ENCODE measurements around the gene ZNF385B.

Gene ZNF385B

DNA sequence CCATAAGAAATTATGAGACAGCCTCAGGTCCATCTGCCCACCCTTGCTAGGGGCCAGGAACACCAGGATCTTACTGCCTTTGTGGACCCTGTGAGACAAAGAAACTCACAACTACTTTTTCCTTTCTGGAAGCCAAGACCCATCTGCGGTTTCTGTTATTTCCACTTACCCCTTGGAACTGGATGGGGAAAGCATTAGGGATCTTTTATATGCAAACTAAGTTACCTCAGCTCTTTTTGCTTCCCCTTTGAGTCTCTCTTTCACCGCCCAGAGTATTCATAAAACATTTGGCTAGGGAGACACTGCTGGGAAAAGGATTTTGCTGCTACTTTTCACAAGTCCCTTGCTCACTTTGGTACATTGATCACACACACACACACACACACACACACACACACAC lies 95.7 kb downstream of the ZNF385B start:
- ChIA-PET POLR2A (no interaction called here), CTCF (no interaction called here)
- Histone ChIP-seq H3K27ac (ENCODE audit: extremely low read depth, low read depth, low read length) (no peak overlapping the region), H3K9me3 (ENCODE audit: control insufficient read depth, insufficient read depth, low read depth, low read length) (no peaks in the 10 kb centered on the region), H3K4me1 (ENCODE audit: control insufficient read depth, insufficient read depth, low read length) (no peaks in the 10 kb centered on the region), H3K4me3 (ENCODE audit: low read depth, low read length) (no peak overlapping the region), H3K36me3 (ENCODE audit: control insufficient read depth in 2 of 2, insufficient read depth in 1 of 2, low read length in 2 of 2) (no peaks in the 10 kb centered on the region)
- TF ChIP-seq ZNF701 (tag by site-specific recombination; IDR thresholded peaks at IDR 0.05) (no peak), ZFP3 (tag by site-specific recombination; IDR thresholded peaks at IDR 0.05; ENCODE audit: low read depth) (no peak), ZNF404 (tag by site-specific recombination; IDR thresholded peaks at IDR 0.05) (no peak), ZNF266 (tag by site-specific recombination; IDR thresholded peaks at IDR 0.05; ENCODE audit: low read depth) (no peak)

DNA sequence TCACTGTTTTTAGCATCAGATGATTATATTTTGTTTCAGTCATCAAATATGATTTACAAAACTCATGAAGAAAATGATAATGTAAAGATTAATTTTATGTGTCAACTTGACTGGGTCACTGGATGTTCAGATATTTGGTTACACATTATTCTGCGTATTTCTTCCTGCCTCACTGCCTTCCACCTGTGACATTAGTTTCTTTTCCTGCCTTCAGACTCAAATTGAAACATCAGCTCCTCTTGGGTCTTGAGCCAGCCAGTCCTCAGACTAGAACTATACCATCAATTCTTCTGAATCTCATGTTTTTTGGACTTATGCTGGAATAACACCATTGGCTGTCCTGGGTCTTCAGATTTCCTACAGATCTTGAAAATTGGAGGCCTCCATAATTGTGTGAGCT lies 96.7 kb downstream of the ZNF385B start:
- no peaks in the 10 kb centered on the region for H3K9me3 ChIP-seq (ENCODE audit: control insufficient read depth, insufficient read depth, low read depth, low read length)
- H3K27ac ChIP-seq (ENCODE audit: extremely low read depth, low read depth, low read length), result no peak overlapping the region
- no peaks in the 10 kb centered on the region for H3K4me1 ChIP-seq (ENCODE audit: control insufficient read depth, insufficient read depth, low read length)
- no peak overlapping the region for H3K4me3 ChIP-seq (ENCODE audit: low read depth, low read length)
- no peak for TF ChIP-seq ZNF837 (tag by site-specific recombination; IDR thresholded peaks at IDR 0.05)
- no peak for TF ChIP-seq ZNF2 (tag by site-specific recombination; IDR thresholded peaks at IDR 0.05)
- TF ChIP-seq ZNF121 (tag by site-specific recombination; IDR thresholded peaks at IDR 0.05), result no peak
- TF ChIP-seq ZNF214 (tag by site-specific recombination; IDR thresholded peaks at IDR 0.05; ENCODE audit: borderline replicate concordance), result no peak
- no peak for TF ChIP-seq ZNF394 (tag by site-specific recombination; IDR thresholded peaks at IDR 0.05; ENCODE audit: borderline replicate concordance)
- TF ChIP-seq, protein P1, sequence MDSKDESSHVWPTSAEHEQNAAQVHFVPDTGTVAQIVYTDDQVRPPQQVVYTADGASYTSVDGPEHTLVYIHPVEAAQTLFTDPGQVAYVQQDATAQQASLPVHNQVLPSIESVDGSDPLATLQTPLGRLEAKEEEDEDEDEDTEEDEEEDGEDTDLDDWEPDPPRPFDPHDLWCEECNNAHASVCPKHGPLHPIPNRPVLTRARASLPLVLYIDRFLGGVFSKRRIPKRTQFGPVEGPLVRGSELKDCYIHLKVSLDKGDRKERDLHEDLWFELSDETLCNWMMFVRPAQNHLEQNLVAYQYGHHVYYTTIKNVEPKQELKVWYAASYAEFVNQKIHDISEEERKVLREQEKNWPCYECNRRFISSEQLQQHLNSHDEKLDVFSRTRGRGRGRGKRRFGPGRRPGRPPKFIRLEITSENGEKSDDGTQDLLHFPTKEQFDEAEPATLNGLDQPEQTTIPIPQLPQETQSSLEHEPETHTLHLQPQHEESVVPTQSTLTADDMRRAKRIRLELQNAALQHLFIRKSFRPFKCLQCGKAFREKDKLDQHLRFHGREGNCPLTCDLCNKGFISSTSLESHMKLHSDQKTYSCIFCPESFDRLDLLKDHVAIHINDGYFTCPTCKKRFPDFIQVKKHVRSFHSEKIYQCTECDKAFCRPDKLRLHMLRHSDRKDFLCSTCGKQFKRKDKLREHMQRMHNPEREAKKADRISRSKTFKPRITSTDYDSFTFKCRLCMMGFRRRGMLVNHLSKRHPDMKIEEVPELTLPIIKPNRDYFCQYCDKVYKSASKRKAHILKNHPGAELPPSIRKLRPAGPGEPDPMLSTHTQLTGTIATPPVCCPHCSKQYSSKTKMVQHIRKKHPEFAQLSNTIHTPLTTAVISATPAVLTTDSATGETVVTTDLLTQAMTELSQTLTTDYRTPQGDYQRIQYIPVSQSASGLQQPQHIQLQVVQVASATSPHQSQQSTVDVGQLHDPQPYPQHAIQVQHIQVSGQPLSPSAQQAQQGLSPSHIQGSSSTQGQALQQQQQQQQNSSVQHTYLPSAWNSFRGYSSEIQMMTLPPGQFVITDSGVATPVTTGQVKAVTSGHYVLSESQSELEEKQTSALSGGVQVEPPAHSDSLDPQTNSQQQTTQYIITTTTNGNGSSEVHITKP (tag by site-specific recombination; IDR thresholded peaks at IDR 0.05), result no peak
- TF ChIP-seq ZBTB48 (tag by site-specific recombination; IDR thresholded peaks at IDR 0.05), result no peak
- no peak for TF ChIP-seq ZNF274 (IDR thresholded peaks at IDR 0.05; ENCODE audit: low read length)
- no peak for TF ChIP-seq ZNF274 (tag by site-specific recombination; IDR thresholded peaks at IDR 0.05; ENCODE audit: borderline replicate concordance)
- TF ChIP-seq ZNF677 (tag by site-specific recombination; IDR thresholded peaks at IDR 0.05), result no peak
- TF ChIP-seq ZNF311 (tag by site-specific recombination; IDR thresholded peaks at IDR 0.05; ENCODE audit: borderline replicate concordance), result no peak
- CTCF ChIA-PET, result no interaction called here
- H3K36me3 ChIP-seq (ENCODE audit: control insufficient read depth in 2 of 2, insufficient read depth in 1 of 2, low read length in 2 of 2), result no peaks in the 10 kb centered on the region
- POLR2A ChIA-PET, result no interaction called here

DNA sequence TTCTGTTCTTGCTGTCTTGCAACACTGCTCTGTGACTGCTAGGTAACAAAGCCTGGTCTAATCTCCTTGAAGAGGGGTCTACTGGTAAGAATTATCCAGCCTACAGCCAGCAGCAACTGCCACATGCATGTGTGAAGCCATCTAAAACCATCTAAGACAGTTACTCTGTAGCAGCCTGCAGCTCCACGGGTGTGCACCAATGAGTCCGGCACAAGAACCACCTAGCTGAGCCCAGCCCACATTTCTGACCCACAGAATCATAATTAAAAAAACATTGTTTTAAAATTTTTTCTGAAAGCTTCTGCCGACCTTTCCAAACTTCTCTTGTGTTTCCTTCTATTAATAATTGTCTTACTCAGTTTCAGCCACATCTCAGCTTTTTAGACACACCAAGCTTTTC lies 102.8 kb downstream of the ZNF385B start:
- H3K27ac ChIP-seq (ENCODE audit: extremely low read depth, low read depth, low read length), result no peak overlapping the region
- no peaks in the 10 kb centered on the region for H3K36me3 ChIP-seq (ENCODE audit: control insufficient read depth in 2 of 2, insufficient read depth in 1 of 2, low read length in 2 of 2)
- ChIA-PET CTCF (interaction anchor here (0.6 kb wide), 2 partner anchors 317 to 343 kb away, joined by 3 read pairs; no protein-coding TSS in a partner anchor), POLR2A (no interaction called here)
- no peaks in the 10 kb centered on the region for H3K4me1 ChIP-seq (ENCODE audit: control insufficient read depth, insufficient read depth, low read length)
- no peak overlapping the region for H3K4me3 ChIP-seq (ENCODE audit: low read depth, low read length)
- H3K9me3 ChIP-seq (ENCODE audit: control insufficient read depth, insufficient read depth, low read depth, low read length), result no peaks in the 10 kb centered on the region
- no peak for TF ChIP-seq ZNF514 (tag by site-specific recombination; IDR thresholded peaks at IDR 0.05)
- no peak for TF ChIP-seq YY2 (tag by site-specific recombination; IDR thresholded peaks at IDR 0.05)
- TF ChIP-seq ZNF624 (tag by site-specific recombination; IDR thresholded peaks at IDR 0.05), result no peak
- TF ChIP-seq, protein P2, sequence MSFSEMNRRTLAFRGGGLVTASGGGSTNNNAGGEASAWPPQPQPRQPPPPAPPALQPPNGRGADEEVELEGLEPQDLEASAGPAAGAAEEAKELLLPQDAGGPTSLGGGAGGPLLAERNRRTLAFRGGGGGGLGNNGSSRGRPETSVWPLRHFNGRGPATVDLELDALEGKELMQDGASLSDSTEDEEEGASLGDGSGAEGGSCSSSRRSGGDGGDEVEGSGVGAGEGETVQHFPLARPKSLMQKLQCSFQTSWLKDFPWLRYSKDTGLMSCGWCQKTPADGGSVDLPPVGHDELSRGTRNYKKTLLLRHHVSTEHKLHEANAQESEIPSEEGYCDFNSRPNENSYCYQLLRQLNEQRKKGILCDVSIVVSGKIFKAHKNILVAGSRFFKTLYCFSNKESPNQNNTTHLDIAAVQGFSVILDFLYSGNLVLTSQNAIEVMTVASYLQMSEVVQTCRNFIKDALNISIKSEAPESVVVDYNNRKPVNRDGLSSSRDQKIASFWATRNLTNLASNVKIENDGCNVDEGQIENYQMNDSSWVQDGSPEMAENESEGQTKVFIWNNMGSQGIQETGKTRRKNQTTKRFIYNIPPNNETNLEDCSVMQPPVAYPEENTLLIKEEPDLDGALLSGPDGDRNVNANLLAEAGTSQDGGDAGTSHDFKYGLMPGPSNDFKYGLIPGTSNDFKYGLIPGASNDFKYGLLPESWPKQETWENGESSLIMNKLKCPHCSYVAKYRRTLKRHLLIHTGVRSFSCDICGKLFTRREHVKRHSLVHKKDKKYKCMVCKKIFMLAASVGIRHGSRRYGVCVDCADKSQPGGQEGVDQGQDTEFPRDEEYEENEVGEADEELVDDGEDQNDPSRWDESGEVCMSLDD (tag by site-specific recombination; IDR thresholded peaks at IDR 0.05), result no peak
- TF ChIP-seq, protein P3, sequence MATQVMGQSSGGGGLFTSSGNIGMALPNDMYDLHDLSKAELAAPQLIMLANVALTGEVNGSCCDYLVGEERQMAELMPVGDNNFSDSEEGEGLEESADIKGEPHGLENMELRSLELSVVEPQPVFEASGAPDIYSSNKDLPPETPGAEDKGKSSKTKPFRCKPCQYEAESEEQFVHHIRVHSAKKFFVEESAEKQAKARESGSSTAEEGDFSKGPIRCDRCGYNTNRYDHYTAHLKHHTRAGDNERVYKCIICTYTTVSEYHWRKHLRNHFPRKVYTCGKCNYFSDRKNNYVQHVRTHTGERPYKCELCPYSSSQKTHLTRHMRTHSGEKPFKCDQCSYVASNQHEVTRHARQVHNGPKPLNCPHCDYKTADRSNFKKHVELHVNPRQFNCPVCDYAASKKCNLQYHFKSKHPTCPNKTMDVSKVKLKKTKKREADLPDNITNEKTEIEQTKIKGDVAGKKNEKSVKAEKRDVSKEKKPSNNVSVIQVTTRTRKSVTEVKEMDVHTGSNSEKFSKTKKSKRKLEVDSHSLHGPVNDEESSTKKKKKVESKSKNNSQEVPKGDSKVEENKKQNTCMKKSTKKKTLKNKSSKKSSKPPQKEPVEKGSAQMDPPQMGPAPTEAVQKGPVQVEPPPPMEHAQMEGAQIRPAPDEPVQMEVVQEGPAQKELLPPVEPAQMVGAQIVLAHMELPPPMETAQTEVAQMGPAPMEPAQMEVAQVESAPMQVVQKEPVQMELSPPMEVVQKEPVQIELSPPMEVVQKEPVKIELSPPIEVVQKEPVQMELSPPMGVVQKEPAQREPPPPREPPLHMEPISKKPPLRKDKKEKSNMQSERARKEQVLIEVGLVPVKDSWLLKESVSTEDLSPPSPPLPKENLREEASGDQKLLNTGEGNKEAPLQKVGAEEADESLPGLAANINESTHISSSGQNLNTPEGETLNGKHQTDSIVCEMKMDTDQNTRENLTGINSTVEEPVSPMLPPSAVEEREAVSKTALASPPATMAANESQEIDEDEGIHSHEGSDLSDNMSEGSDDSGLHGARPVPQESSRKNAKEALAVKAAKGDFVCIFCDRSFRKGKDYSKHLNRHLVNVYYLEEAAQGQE (tag by site-specific recombination; IDR thresholded peaks at IDR 0.05), result no peak
- no peak for TF ChIP-seq ZNF473 (tag by site-specific recombination; IDR thresholded peaks at IDR 0.05)
- TF ChIP-seq SCRT1 (tag by site-specific recombination; IDR thresholded peaks at IDR 0.05; ENCODE audit: borderline replicate concordance), result no peak
- no peak for TF ChIP-seq ZNF777 (tag by site-specific recombination; IDR thresholded peaks at IDR 0.05; ENCODE audit: borderline replicate concordance)
